T-helper 1 cell (primary cell): ENCODE data around the gene GOLGA6L25.
"Not testable (repeated sequence)": the region's sequence is repeated elsewhere in the genome, so short reads cannot be mapped to it uniquely, and the experiment has no call there.

Experiments
- DNase-seq, 5 donors: peaks; one replicate each; pipeline ENCODE4 v3.0.0-alpha.2; 2012 to 2020
- total RNA-seq, 4 donors: gene quantifications; one replicate each; lab custom pipeline; 2026; lab: John Stamatoyannopoulos, UW

GOLGA6L25 gene
- total RNA-seq, result 0 reads per million in 4 donors

- DNase-seq, result not testable (repeated sequence)
Measured at GRCh38 chr15:28553268-28553667, at the start of gene GOLGA6L25. Gene GOLGA6L25 (plus strand): TSS chr15:28553568. CDS start chr15:28553629, 61 bp downstream.

GRCh38 chr15:28508217-28508889 is 45.0 kb upstream of the GOLGA6L25 start:
- DNase-seq, result not testable (repeated sequence)

- DNase-seq, result not testable (repeated sequence)
Measured at GRCh38 chr15:28514128-28514527, 39.2 kb upstream of the GOLGA6L25 start.

DNA sequence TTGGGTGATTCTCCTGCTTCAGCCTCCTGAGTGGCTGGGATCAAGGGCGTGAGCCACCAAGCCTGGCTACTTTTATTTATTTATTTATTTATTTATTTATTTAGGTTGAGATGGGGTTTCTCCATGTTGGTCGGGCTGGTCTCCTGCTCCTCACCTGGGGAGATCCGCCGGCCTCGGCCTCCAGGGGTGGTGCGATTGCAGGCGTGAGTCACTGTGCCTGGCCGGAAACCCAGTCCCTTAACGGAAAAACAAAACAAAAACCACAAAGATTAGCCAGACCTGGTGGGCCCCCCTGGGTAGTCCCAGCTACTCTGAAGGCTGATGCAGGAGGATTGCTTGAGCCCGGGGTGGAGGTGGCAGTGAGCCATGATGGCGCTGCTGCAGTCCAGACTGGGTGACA is 38.2 kb upstream of the GOLGA6L25 start:
- DNase-seq, result not testable (repeated sequence)

- DNase-seq, result not testable (repeated sequence)
Measured at GRCh38 chr15:28532954-28533353, 20.4 kb upstream of the GOLGA6L25 start, which contains the start of gene GOLGA8G. Gene GOLGA8G (minus strand): TSS chr15:28532971. CDS start chr15:28532909, 62 bp downstream.

- not testable (repeated sequence) for DNase-seq
Measured at GRCh38 chr15:28573351-28573750, 20.0 kb downstream of the GOLGA6L25 start.

DNA sequence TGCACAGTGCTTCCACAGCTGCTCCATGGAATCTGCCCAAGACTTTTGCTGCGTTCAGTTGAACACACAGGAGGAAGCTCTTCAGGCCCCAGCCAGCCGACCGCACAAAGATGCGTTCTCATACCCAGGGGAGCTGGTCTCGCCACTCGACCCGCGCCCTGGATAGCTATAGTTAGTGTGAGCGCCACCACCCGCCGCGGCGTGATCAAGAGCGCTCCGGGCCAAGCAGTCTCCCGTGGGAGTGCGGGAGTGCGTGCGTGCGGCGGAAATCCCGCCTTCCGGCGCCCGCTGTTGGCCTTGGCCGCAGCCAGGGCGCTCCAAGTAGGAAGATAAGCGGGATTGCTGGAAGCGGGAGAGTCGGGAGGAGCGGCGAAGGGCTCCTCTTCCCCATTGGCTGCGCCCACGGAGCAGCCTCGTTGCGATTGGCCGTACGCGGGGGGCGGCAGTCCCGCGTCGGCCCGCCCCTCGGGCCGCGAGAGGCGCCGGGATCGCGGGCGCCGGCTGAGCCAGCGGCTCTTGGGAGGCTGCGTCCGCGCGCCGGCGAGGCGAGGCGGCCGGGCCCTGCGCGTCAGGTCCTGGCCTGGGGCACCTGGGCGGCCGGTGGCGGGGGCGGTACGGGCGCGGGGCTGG is 35.7 kb downstream of the GOLGA6L25 start:
- DNase-seq, result not testable (repeated sequence)

DNA sequence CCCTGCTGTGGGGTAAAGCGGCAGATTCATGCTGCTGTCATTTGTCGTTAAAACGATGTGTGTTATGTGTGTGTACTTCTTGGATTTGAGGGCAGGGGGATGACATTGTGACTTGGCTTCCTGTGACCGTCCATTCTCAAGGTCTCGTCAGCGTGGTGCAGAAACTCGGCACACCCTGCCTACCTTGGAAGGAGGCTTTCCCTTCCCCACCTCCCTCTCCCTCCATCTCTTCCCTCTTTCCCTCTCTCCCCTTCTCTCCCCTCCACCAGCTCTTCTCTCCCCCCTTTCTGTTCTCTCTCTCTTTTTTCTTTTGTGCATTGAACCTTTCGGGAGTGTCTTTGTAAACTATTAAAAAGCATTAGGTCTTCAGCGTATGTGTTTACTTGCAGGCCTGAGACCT is 36.4 kb downstream of the GOLGA6L25 start:
- not testable (repeated sequence) for DNase-seq

DNA sequence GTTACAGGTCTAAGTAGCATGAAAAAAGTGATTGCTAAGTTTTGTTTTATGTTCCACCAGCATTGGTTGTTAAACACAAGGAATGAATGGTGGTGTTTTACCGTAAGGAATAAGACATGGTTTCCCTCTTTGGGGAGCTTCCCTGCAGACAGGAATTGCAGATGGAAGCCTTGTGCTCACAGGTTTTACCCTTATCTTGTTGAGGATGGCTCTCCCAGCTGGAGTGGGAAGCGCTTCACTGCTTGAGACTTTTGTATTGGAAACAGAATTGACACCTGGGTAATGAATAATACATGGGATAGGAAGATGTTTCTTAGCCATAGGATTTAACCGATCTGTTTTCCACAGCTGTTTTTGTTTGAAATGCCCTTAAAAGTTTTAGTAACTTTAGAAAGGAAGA is 39.0 kb downstream of the GOLGA6L25 start:
- not testable (repeated sequence) for DNase-seq

GRCh38 chr15:28593424-28594129 is 40.2 kb downstream of the GOLGA6L25 start:
- DNase-seq, result not testable (repeated sequence)

DNA sequence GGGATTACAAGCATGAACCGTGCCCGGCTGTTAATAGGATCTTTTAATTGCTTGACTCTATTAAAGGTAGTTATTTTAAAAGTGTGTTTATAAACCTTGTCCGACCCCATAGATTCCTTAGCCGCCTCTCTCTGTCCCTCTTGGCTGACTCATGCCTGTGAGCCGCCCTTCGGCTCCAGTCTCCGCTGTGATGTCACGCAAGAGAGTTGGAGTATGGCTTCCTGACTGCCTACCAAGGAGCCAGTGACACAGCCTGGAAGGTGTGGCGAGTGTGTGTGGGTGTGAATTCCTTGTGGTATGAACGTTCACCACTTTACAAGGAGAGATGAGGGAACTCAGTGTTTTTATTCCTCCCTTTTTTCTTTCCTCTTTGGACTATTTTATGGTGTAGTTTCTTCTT is 44.1 kb downstream of the GOLGA6L25 start:
- DNase-seq, result not testable (repeated sequence)

GRCh38 chr15:28598209-28598608 is 44.8 kb downstream of the GOLGA6L25 start:
- not testable (repeated sequence) for DNase-seq

DNA sequence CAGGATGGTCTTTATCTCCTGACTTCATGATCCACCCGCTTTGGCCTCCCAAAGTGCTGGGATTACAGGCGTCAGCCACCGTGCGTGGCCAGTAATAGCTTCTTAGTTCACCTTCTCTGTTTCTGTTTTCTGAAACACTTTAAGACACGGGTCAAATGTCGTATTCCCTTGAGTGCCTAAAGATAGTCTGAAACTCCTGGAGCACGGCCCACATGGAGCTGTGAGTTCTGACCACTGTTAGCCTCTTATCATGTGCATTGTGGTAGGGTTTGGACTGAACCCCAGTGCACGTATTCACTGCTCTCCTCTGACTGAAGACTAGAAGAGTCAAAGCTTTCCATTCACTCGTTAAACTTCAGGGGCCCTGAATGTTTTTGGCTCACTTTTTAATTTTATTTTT is 48.8 kb downstream of the GOLGA6L25 start:
- DNase-seq, result not testable (repeated sequence)
